Measurements from ENCODE around the gene ANKMY2.

- TF ChIP-seq CTCF (conservative IDR thresholded peaks at IDR 0.05; ENCODE audit: low read length) (no peak), EZH2phosphoT487 (IDR thresholded peaks at IDR 0.05; ENCODE audit: borderline replicate concordance) (no peak)
Observed at GRCh38 chr7:16616542-16616941, 29.0 kb downstream of the ANKMY2 start.
